ENCODE data around the gene ST3GAL3. TPM values are rescaled to one million over a fixed set of nuclear protein-coding genes. Genes with fewer than 3 reads are reported as not detected.

ST3GAL3 gene
- total and polyA plus RNA-seq, 2 experiments from 2014 or later = 6.2 to 6.3 TPM

DNA sequence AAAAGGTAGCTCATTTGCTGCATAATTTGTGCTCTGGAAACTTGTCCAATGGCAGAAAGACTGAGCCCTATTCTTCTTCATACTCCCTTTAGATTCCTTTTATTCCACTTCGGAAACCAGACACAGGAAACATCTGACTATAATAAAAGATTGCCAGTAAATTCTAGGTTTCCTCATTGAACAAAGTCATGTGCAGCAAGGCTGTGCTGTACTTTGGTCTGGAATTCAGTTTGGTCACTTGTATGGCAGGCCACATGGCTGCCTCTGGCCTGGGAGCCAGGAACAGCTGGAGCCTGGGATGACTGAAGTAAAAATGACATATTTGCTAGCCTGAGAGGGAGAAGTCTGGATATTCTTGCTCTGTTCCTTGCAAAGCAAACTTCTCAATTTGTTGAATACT, 79.6 kb downstream of the ST3GAL3 start:
- Histone ChIP-seq H3K27me3 (no peaks in the 10 kb centered on the region), H3K9me3 (ENCODE audit: low read depth) (no peaks in the 10 kb centered on the region), H3K4me1 (ENCODE audit: insufficient read depth) (peaks cover 10% of the 10 kb centered on the region), H3K4me3 (no peak overlapping the region), H3K36me3 (replicated peaks; ENCODE audit: insufficient read depth, low read depth) (no peaks in the 10 kb centered on the region), H3K27ac (peak overlapping the region; percentile 70), H3K9me2 (replicated peaks; ENCODE audit: insufficient read depth) (no peaks in the 10 kb centered on the region), H2AFZ (no peak overlapping the region), H3K79me2 (no peaks in the 10 kb centered on the region), H4K20me1 (ENCODE audit: insufficient read depth, poor library complexity, severe bottlenecking) (no peaks in the 10 kb centered on the region), H3K4me2 (no peak overlapping the region)
- TF ChIP-seq CTCF (IDR thresholded peaks at IDR 0.05; ENCODE audit: poor library complexity) (no peak), EZH2phosphoT487 (IDR thresholded peaks at IDR 0.05; ENCODE audit: low read depth, severe bottlenecking, unreplicated experiment) (no peak), EZH2 (IDR thresholded peaks at IDR 0.05; ENCODE audit: borderline replicate concordance) (no peak)
- WGBS (ENCODE audit: low lambda C conversion rate, missing lambda C conversion rate) = 63% methylated on average over 1 of the region's 1 CpG
- peak; percentile 57 for DNase-seq (ENCODE audit: low spot score)

DNA sequence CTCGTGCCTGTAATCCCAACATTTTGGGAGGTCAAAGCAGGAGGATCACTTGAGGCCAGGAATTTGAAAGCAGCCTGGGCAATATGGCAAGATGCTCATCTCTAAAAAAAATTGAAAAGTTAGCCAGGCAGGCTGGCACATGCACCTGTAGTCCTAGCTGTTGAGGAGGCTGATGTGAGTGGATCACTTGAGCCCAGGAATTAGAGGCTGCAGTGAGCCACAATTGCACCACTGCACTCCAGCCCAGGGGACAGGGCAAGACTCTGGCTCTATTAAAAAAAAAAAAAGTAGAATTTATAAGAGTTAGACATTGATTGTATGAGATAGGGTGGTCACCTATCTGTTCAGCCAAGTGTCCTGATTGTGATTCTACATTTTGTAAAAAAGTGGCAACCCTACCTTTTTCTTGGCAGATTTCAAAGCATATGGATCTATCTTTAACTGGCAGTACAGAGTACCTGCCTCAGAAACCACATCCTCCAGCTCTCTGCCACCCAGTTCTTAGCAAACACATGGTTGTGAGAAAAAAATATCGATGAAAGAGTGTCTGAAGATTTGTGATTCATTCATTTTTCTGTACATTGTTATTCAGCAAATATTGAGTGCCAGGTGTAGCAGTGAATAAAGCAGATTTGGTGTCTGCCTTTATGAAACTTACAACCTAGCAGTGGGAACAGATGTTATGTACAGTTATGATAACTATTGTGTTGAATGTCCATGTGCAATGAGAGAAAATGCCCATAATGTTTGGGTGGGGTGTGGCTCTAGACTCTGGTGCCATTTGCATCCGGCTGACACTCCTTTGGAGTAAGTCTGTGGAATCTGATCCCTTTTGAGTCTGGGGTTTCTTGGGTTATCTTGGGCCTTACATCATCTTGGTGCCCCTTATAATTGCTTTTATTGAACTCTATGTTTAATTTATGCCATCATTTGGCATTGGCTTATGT, 82.5 kb downstream of the ST3GAL3 start:
- Histone ChIP-seq H3K4me3 (no peak overlapping the region), H3K27ac (no peak overlapping the region), H3K4me1 (ENCODE audit: insufficient read depth) (peaks cover 10% of the 10 kb centered on the region), H3K79me2 (no peaks in the 10 kb centered on the region), H3K9me2 (replicated peaks; ENCODE audit: insufficient read depth) (no peaks in the 10 kb centered on the region), H4K20me1 (ENCODE audit: insufficient read depth, poor library complexity, severe bottlenecking) (no peaks in the 10 kb centered on the region), H3K4me2 (no peak overlapping the region), H3K27me3 (no peaks in the 10 kb centered on the region), H3K9me3 (ENCODE audit: low read depth) (no peaks in the 10 kb centered on the region), H2AFZ (no peak overlapping the region), H3K36me3 (replicated peaks; ENCODE audit: insufficient read depth, low read depth) (no peaks in the 10 kb centered on the region)
- WGBS (ENCODE audit: low lambda C conversion rate, missing lambda C conversion rate) = 83% methylated on average over 3 of the region's 3 CpGs
- no peak for DNase-seq (ENCODE audit: low spot score)
- TF ChIP-seq EZH2 (IDR thresholded peaks at IDR 0.05; ENCODE audit: borderline replicate concordance) (no peak), CTCF (IDR thresholded peaks at IDR 0.05; ENCODE audit: poor library complexity) (no peak), EZH2phosphoT487 (IDR thresholded peaks at IDR 0.05; ENCODE audit: low read depth, severe bottlenecking, unreplicated experiment) (no peak)

GRCh38 chr1:43791243-43791642, 83.9 kb downstream of the ST3GAL3 start:
- DNase-seq (ENCODE audit: low spot score) = no peak
- H3K4me1 ChIP-seq (ENCODE audit: insufficient read depth) = peaks cover 10% of the 10 kb centered on the region
- H3K9me3 ChIP-seq (ENCODE audit: low read depth) = no peaks in the 10 kb centered on the region
- H3K36me3 ChIP-seq (replicated peaks; ENCODE audit: insufficient read depth, low read depth) = no peaks in the 10 kb centered on the region
- no peak overlapping the region for H3K27ac ChIP-seq
- no peaks in the 10 kb centered on the region for H3K27me3 ChIP-seq
- H3K4me2 ChIP-seq = no peak overlapping the region
- no peaks in the 10 kb centered on the region for H3K9me2 ChIP-seq (replicated peaks; ENCODE audit: insufficient read depth)
- WGBS (ENCODE audit: low lambda C conversion rate, missing lambda C conversion rate) = 100% methylated on average over 2 of the region's 2 CpGs
- no peaks in the 10 kb centered on the region for H3K79me2 ChIP-seq
- H2AFZ ChIP-seq = no peak overlapping the region
- H3K4me3 ChIP-seq = no peak overlapping the region
- TF ChIP-seq CTCF (IDR thresholded peaks at IDR 0.05; ENCODE audit: poor library complexity) (no peak), EZH2phosphoT487 (IDR thresholded peaks at IDR 0.05; ENCODE audit: low read depth, severe bottlenecking, unreplicated experiment) (no peak), EZH2 (IDR thresholded peaks at IDR 0.05; ENCODE audit: borderline replicate concordance) (no peak)
- H4K20me1 ChIP-seq (ENCODE audit: insufficient read depth, poor library complexity, severe bottlenecking) = no peaks in the 10 kb centered on the region

Data from hepatocyte (in vitro differentiated cells).